ES-I3 (cell line): ENCODE results near the gene PKD2L1.

Source experiments
- H3K36me3 ChIP-seq: 2 replicates; pipeline ENCODE4 v1.6.1; 2013; ENCODE audit warnings: mild to moderate bottlenecking, low read length, control low read depth, moderate library complexity; ENCODE audit not compliant: insufficient read depth
- H3K4me1 ChIP-seq: 2 replicates; pipeline ENCODE4 v1.6.1; 2013; ENCODE audit warnings: mild to moderate bottlenecking, control low read depth, low read length; ENCODE audit not compliant: insufficient read depth
- H3K9ac ChIP-seq: 2 replicates; pipeline ENCODE4 v1.6.1; 2013; ENCODE audit warnings: low read depth, mild to moderate bottlenecking, low read length, moderate library complexity
- H3K9me3 ChIP-seq: 2 replicates; pipeline ENCODE4 v1.6.1; 2013; ENCODE audit warnings: mild to moderate bottlenecking, low read length, moderate library complexity; ENCODE audit not compliant: control insufficient read depth, insufficient read depth

PKD2L1 gene

GRCh38 chr10:100248820-100249219 is 81.2 kb downstream of the PKD2L1 start:
- Histone ChIP-seq H3K36me3 (peaks cover 14% of the 10 kb centered on the region), H3K9ac (no peak overlapping the region), H3K9me3 (no peaks in the 10 kb centered on the region), H3K4me1 (no peaks in the 10 kb centered on the region)

GRCh38 chr10:100245484-100246220 is 84.4 kb downstream of the PKD2L1 start:
- Histone ChIP-seq H3K4me1 (no peaks in the 10 kb centered on the region), H3K9ac (no peak overlapping the region), H3K36me3 (peaks cover 12% of the 10 kb centered on the region), H3K9me3 (no peaks in the 10 kb centered on the region)

GRCh38 chr10:100239851-100240250 is 90.2 kb downstream of the PKD2L1 start:
- H3K9ac ChIP-seq = no peak overlapping the region
- H3K36me3 ChIP-seq = peaks cover 15% of the 10 kb centered on the region
- H3K4me1 ChIP-seq = no peaks in the 10 kb centered on the region
- H3K9me3 ChIP-seq = no peaks in the 10 kb centered on the region

- no peaks in the 10 kb centered on the region for H3K9me3 ChIP-seq
- H3K9ac ChIP-seq = no peak overlapping the region
- peaks cover 21% of the 10 kb centered on the region for H3K36me3 ChIP-seq
- no peaks in the 10 kb centered on the region for H3K4me1 ChIP-seq
Observed at GRCh38 chr10:100238429-100238828, 91.6 kb downstream of the PKD2L1 start.
